Fibroblast of skin of abdomen (primary cell): Measurements from ENCODE around the gene LDAH.
"Not testable (repeated sequence)": the region's sequence is repeated elsewhere in the genome, so short reads cannot be mapped to it uniquely, and the experiment has no call there.

ENCODE experiments used
- DNase-seq: peaks from one replicate; pipeline ENCODE4 v3.0.0-alpha.2; 2013

The LDAH gene

DNA sequence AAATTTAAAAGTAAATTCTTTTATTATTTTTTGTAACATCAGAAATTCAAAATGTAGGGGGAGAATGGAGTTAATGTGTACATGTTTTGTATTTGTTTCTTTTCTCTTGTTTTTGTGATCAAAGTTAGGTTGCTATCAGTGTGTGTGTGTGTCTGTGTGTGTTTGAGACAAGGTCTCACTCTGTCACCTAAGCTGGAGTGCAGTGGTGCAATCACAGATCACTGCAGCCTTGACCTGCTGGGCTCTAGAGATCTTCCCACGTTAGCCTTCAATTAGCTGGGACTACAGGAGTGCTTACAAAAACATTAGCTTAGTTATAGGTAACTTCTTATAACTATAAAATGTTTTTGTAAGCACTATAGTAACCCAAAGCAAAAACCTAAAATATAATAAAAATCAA, 105.3 kb downstream of the LDAH start:
- DNase-seq, result no peak

DNA sequence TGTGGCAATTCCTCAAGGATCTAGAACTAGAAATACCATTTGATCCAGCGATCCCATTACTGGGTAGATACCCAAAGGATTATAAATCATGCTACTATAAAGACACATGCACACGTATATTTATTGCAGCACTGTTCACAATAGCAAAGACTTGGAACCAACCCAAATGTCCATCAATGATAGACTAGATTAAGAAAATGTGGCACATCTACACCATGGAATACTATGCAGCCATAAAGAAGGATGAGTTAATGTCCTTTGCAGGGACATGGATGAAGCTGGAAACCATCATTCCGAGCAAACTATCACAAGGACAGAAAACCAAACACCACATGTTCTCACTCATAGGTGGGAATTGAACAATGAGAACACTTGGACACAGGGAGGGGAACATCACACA, 106.7 kb downstream of the LDAH start:
- not testable (repeated sequence) for DNase-seq

DNA sequence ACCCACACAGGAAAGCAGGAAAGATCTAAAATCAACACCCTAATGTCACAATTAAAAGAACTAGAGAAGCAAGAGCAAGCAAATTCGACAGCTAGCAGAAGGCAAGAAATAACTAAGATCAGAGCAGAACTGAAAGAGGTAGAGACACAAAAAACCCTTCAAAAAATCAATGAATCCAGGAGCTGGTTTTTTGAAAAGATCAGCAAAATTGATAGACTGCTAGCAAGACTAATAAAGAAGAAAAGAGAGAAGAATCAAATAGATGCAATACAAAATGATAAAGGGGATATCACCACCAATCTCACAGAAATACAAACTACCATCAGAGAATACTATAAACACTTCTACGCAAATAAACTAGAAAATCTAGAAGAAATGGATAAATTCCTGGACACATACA, 108.5 kb downstream of the LDAH start:
- not testable (repeated sequence) for DNase-seq

DNA sequence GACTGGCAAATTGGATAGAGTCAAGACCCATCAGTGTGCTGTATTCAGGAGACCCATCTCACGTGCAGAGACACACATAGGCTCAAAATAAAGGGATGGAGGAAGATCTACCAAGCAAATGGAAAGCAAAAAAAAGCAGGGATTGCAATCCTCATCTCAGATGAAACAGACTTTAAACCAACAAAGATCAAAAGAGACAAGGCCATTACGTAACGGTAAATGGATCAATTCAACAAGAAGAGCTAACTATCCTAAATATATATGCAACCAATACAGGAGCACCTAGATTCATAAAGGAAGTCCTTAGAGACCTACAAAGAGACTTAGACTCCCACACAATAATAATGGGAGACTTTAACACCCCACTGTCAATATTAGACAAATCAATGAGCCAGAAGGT, 109.3 kb downstream of the LDAH start:
- DNase-seq, result not testable (repeated sequence)

DNA sequence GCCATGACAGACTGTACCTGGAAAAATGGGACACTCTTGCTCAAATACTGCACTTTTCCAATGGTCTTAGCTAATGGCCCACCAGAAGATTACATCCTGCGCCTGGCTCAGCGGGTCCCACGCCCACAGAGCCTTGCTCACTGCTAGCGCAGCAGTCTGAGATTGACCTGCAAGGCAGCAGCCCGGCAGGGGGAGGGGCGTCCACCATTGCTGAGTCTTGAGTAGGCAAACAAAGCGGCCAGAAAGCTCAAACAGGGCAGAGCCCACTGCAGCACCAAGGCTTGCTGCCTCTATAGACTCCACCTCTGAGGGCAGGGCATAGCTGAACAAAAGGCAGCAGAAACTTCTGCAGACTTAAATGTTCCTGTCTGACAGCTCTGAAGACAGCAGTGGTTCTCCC, 111.3 kb downstream of the LDAH start:
- DNase-seq, result not testable (repeated sequence)

DNA sequence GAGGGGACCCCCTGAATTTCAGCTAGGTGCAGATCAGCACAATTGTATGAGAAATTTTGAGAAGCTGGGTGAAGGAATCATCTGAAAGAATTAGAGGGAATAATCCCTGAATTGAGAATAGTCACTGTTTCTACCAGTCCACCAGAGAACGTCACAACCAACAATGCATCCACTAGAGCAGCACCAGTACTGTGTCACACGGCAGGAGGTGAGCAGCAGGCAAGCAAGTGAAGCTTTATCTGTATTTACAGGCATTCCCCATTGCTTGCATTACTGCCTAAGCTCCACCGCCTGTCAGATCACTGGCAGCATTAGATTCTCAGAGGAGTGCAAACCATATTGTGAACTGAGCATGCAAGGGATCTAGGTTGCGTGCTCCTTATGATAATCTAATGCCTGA, 115.3 kb downstream of the LDAH start:
- no peak for DNase-seq

DNA sequence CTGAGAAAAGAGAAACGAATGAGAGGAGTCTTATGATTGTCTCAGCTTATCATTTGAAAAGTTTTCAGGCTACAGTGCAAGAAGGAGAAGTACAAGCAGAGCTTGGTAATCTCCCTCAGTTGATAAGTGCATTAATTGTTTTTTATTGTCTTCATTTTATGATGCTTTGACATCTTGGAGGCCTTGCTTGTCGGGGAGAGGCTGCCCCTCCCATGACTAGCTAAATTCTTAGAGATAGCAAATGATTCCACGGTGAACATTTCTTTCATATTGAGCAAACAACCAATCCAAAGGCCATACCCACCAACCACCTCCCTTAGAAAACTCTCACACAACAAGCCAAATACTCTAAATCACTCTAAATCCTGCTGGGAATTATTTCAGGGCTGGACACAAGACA, 116.1 kb downstream of the LDAH start:
- no peak for DNase-seq

DNA sequence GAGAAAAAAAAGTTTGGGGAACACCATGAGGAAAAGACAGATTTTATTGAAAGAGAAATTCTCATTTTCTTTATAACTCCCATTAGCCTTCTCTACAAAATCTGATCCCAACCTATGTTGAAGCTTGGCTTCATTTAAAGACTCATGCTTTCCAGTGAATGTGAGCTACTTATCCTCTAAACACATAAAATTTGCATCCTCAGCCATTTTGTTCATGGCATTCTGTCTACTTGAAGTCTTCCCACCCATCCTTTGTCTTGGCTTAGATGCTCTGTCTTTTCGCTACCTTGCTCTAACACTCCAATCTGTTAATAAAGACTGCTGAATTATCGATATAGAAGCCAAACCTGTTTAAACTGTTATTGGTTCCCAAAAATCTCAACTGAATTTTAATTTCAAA, 116.7 kb downstream of the LDAH start:
- DNase-seq, result no peak

DNA sequence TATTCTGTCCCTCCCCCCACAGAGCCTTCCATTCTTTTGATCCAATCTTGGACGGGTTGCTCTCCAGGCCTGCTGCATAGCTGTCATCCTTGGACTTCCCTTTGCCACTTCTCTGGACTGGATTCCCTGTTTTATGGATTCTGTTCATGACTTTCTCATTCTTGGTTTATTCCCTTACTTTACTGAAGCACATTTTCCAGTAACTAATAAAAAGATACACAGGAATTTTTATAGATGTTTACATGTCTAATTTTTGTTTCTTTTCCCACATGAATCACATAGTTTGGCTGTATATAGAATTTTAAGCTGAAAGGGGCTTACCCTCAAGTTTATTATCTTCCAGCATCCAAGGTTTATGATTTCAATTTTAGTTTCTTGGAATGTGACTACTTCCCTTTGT, 118.0 kb downstream of the LDAH start:
- no peak for DNase-seq

DNA sequence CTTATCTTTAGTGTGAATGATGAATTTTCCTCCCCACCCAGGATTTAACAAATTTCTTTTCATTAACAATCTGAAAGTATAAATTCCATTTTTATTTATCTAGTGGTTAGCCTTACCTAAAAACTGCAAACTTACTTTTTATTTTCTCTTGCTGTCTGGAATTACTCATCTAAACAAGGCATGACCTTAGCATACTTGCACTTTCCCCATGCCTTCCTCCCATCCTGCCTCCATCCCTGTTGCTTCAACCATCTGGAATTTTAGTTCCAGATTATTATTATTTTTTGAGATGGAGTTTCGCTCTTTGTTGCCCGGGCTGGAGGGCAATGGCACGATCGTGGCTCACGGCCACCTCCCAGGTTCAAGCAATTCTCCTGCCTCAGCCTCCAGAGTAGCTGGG, 120.3 kb downstream of the LDAH start:
- no peak for DNase-seq

DNA sequence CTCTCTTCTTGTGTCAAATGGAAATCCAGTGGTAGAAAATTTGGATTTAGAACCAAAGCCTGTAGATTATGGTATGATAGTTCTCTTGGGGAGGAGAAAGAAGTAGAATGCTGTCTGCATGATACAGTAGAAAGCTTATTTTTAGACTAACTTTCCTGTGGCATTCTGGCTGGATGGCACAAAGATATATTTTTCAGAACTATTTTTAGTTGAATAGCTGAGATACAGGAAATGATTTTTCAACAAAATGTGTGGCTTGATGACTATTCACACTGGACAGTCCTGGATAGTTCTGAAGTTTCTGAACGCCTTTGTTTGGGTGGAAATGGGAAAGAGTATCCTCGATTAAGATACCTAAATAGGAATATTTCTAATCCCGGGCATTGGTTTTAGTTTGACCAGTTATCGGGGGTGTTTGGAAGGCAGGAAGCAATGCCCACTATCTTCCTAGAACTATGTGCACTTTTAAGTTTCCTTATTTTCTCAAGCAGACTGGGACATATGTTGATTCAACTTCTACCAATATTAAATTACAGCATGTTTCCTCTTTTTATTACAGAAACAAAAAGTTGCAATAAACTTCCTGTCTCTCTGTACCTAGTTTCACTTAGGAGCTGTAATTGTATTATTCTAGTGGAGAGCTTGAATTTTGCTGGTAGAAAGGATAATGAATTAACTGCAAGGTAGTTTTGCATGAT, 123.8 kb downstream of the LDAH start:
- DNase-seq, result no peak

DNA sequence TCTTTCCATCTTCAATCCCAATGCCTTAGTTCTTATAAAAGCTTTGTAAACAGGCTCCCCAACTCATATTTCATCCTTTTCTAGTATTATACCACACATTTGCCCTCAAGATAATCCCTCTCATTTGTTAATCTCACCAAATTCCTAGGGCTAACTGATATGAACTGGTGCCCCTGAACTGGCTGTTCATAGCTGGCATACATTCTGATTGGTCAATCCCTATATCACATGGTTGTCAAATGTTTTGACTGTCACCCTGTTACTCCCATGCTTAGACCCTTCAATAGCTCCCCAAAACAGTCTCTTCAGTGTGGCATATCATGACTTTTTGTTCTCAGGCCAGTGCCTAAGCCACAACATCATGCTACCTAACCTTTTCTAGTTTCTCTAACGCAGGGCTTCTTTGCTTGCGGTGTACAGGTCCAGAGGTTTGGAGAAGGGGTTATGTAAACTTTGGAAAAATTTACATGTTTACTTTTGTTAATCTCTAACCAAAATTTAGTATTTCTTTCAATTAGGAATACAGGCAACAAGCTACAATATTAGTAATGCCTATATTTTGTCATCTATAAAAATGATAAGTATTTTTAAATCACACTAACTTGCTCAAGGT, 125.5 kb downstream of the LDAH start:
- DNase-seq, result no peak

DNA sequence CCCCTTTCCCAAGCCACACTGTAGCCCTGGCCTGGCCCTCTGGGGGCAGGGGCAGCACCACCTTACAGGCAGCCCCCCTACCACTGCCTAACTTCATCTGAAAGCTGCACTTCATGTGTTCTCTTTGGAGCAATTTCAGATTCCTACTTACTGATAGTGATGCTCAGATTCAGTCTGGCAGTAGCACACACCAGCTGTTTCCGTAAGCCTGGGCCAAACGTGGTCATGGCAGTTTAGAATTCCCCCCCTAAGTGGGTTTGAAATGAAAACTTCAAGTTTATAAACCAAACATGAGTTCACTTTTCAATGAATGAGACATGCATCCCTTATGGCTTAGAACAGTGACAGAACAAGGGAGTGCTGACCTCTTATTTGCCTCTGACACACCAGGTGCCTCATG, 126.5 kb downstream of the LDAH start:
- DNase-seq, result no peak

DNA sequence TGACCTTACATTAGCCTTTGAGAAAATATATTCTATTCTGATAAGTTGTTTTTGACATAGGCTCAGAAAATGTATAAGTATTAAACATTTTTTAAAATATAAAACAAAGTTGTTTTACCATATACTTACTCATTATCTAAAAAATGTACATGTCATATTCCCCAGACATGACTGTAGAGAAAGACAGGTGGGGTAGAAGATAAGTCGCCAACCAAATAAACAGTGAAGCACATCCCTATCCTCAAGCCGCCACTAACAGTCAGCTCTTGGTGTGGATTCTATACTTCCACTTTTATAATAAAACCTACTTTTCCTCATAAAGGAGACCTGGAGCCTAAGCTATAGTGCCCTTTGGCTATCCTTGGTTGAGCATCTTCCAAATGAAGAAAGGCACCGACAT, 129.6 kb downstream of the LDAH start:
- DNase-seq, result no peak

DNA sequence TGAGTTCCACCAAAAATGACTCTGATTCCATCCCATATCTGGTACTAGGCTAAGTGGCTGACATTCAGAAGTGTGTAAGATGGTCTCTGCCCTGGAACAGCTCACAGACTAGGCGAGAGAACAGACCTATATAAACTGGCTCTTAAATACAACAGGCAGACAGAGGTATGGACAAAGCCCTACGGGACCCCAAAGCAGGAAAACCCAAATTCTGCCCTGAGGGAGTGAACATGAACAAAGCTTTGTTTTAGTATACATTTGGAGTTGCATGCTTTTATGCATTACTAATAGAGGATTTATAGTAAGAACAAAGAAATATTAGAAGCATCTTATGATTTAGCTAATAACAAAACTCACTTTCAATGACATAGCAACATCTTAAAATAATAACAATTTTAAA, 130.8 kb downstream of the LDAH start:
- DNase-seq, result no peak

DNA sequence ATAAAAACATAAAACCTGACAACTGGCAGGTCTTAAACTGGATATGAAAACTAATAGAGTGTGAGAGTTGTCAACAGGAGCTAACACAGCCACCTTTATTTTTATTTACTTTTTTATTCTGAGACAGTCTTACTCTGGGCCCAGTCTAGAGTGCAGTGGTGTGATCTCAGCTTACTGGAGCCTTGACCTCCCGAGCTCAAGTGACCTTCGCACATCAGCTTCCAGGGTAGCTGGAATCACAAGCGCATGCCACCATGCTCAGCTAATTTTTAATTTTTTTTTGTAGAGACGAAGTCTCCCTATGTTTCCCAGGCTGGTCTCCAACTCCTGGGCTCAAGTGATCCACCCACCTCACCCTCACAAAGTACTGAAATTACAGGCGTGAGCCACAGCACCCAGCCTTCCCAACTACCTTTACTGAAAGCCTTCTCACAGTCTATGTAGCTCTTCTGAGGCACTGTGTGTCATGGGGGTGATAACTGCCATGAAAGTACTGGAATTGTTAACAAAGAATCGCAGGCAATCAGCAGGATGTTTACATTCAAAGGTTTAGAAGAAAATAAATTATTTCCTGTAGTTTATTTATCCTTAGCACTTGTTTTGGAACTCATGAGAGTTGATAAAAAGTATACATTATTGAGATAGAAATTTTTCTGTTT, 131.7 kb downstream of the LDAH start:
- no peak for DNase-seq

DNA sequence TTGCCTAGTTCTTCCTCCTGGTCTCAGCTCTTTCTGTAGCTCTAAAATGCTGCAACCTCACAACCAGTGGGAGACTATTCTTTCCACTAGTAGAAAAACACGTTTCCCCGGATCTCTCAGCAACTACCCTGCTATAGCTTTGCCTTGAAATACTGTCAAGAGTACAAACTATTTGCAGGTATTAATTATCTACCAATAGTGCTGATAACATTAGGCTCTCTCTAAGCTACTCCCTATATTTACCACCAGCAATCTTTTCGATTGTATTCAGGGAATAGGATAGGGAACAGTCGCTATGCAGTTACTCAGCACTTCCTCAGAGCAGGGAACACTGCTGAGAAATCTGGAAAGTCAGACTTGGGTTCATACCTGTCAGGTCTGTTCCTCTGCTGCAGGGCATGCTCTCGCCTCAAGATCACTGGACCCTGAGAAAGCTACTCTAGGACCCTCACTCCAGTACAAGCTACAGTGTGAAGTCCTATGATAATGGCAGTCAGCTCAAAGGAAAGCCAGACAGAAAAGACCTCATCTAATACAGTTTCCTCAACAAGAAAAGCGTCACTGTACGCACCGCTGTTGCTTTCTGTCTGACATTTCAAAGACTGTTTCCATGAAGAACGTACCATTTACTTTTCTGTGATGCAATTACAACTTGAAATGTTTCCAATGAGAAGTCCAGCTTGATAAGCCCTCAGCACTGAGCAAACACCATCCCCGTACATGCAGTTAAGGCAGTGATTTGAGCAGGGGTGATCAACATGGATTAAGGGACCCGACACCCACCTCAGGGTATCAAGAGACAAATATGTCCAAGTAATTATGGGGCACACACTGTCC, 133.3 kb downstream of the LDAH start:
- no peak for DNase-seq

DNA sequence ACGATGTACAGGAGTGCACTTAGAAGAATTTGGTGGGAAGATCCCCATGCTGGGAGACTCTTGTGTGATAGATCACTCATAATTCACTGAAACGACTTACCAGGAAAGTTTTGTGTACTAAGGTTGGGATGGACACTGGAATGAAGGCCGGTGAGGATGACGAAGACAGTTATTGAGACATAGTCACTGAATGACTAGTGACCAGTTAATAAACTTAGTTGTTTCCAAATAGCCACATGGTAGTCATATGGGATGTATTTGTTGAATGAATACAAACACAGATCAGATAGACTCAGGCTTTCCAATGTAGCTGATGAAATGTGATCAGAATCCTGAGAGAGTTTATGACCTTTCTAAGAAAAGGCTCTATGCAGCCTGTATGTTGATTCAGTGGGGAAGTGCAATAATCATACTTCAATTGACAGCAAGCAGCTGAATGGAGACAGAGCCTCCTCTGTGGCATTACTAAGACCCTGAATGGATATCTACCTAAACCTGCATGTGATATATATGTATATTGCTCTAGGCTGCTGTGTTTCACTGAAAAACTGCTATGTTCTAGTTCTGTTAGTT, 135.6 kb downstream of the LDAH start:
- DNase-seq, result no peak

DNA sequence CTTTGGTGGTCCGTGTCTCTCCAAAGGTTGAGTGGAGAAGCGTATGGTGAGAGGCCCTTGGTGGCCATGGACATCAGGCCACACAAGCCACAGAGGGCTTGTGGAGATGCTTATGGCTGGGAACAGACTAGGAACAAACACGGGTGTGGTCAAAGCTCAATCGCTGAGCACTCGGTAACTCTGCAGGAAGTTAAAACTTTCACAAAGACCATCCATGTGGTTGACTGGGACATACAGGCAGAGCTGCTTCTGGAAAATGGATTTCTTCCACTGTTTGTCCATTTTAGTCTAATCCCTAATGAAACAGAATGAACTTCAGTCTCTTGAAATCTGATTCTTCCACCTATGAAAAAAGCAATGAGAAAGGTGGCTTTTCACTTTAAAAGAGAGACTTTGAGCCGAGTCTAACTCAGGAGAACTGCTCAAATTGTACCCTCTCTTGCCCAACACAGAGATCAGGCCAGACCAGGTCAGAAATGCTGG, 138.3 kb downstream of the LDAH start:
- DNase-seq, result no peak

DNA sequence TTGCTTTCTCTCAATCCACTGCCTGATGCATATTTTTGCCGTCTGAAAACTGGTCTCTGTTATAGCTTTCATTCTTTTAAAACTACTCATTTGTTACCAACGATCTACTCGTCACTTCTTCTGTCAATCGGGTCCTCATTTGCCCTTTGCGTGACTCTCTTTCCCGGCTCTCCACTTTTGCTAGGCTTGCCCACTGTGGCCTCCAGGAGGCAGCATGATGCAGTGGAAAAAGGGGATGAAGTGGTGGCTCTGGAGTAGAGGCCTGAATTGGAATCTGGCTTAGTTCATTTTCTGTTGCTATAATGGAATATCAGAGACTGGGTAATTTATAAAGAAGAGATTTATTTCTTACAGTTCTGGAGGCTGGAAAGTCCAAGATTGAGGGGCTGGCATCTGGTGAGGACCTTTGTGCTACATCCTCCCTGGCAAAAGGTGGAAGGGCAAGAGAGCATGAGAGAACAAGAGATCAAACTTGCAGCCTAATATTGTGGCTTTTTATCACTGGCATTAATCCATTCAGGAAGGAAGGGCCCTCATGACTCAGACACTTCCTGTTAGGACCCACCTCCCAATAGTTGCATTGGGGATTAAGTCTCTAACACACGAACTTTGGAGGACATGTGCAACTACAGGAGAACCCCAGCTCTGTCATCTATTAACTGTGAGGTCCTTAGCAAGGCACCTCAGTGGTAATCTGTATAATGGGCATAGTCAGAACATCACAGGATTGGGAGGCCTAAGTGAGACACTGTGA, 140.6 kb downstream of the LDAH start:
- DNase-seq, result no peak

DNA sequence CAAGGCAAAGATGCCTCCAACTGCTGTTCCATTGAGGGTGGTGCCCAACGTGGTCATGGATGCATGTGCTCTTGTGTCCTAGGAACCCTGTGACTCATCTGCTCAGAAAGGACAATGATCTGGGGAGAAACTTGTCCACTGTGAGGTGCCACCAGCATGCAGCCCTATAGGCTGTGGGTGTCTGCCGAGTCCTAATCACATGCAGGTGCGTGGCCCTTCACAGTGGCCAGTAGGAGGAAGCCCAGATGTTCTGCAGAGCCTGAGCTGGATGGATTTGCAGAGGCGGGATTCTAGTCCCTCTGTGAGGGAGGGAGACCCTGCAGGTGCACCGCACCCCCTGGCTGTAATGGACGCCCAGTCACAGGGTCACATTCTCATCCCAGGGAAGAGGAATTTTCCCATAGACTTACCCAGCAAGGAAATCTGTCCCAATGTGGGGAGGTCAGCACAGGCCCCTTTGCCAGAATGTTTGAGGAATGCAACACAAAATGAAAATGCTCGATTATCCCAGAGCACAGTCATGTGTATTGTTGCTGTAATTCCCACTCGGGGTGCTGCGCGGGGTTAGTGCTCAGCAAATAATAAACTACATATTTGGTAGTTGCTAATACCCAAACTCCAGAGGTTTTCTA, 142.0 kb downstream of the LDAH start:
- DNase-seq, result no peak

DNA sequence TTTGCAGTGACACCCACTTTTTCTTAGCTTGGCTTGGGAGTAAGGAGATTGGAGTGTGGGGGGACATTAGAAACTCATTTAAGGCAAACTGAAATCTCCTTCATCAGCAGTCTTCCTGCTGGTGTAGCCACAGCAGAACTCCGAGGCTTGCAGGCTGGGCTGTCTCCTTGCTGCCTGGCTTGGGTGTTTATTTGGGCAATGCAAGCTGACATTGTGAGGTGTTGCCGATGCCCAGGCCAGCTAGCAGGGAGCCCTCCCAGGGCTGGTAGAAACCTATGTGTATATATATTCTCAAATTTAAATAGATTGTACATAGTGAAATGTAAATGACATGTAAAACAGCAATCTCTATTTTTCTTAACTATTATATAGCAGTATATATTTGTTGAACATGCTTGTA, 144.1 kb downstream of the LDAH start:
- DNase-seq, result no peak
